Measurements from ENCODE around the gene PLA2G6. TPM values are rescaled to one million over a fixed set of nuclear protein-coding genes. Genes with fewer than 3 reads are reported as not detected.

The PLA2G6 gene
- total and polyA plus RNA-seq, 2 of the 13 experiments (the other 11 are each of a cell fraction or from before 2014, with no cell fraction given) = 4.8 to 11.5 TPM

- TF ChIP-seq ZBTB40 (IDR thresholded peaks at IDR 0.05) (no peak), ZBTB40 (CRISPR knock-in tag; IDR thresholded peaks at IDR 0.05) (no peak), FOXK1 (CRISPR knock-in tag; IDR thresholded peaks at IDR 0.05; ENCODE audit: borderline replicate concordance, low read depth) (peak; percentile 97), GFI1 (CRISPR knock-in tag; IDR thresholded peaks at IDR 0.05; ENCODE audit: borderline replicate concordance) (peak; percentile 50; the same call in 1 of the 2 replicates), GATAD2A (CRISPR knock-in tag; IDR thresholded peaks at IDR 0.05) (no peak), E2F1 (CRISPR knock-in tag; IDR thresholded peaks at IDR 0.05) (peak; percentile 64), ZNF414 (CRISPR knock-in tag; IDR thresholded peaks at IDR 0.05) (no peak), ZFP41 (CRISPR knock-in tag; IDR thresholded peaks at IDR 0.05; ENCODE audit: borderline replicate concordance) (no peak), ZNF280D (CRISPR knock-in tag; IDR thresholded peaks at IDR 0.05) (no peak), ZNF672 (CRISPR knock-in tag; IDR thresholded peaks at IDR 0.05) (no peak), ARNT2 (CRISPR knock-in tag; IDR thresholded peaks at IDR 0.05; ENCODE audit: low read depth) (0 out of 2 replicates have a peak, but pooled peaks have one; percentile 28)
Measured at GRCh38 chr22:38181453-38182200, at the start of gene PLA2G6 (continued).
